ENCODE measurements around the gene DNAJC22.

DNA sequence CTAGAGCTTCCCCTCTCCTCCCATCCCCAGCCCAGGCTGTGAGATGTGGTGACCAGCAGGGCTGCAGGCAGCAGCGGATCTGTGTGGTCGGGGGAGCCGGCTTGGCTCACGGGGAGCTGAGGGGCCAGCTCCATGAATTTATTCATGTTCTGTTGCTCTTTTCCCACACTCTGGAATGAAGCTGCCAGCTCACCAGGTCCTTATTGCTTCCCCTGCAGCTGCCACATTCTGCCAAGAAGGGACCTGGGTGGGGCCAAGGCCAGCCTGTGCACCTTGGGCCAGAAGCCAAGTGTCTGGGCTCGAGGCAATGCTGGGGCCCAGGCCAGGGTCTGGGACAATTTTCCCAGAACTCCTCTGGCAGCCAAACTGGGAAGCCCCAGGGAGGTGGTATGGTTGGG is 7.2 kb upstream of the DNAJC22 start:
- TF ChIP-seq CTCF (IDR thresholded peaks at IDR 0.05) (no peak), POLR2A (IDR thresholded peaks at IDR 0.05) (no peak)
